Suprapubic skin (tissue), 4 donors: ENCODE data around the gene VEGFD. TPM values are rescaled to one million over a fixed set of nuclear protein-coding genes. Genes with fewer than 3 reads are reported as not detected.
"Not testable (repeated sequence)": the region's sequence is repeated elsewhere in the genome, so short reads cannot be mapped to it uniquely, and the experiment has no call there.

Source experiments
- DNase-seq, 2 donors: peaks; one replicate each; pipeline ENCODE4 v3.0.0-alpha.2; 2019; ENCODE audit warnings: low spot score in 2 of 2
- H3K27ac ChIP-seq: fragments of 200-600 bp; sonication (generic); one replicate; pipeline ENCODE4 v1.5.1; 2019
- H3K27me3 ChIP-seq: fragments of 200-600 bp; sonication (generic); one replicate; pipeline ENCODE4 v1.5.1; 2019
- H3K36me3 ChIP-seq: fragments of 200-600 bp; sonication (generic); one replicate; pipeline ENCODE4 v1.5.1; 2019
- H3K4me1 ChIP-seq: fragments of 200-600 bp; sonication (generic); one replicate; pipeline ENCODE4 v1.5.1; 2019
- H3K4me3 ChIP-seq: fragments of 200-600 bp; sonication (generic); one replicate; pipeline ENCODE4 v1.5.1; 2019; ENCODE audit warnings: mild to moderate bottlenecking
- H3K9me3 ChIP-seq: fragments of 200-600 bp; sonication (generic); one replicate; pipeline ENCODE4 v1.5.1; 2019
- EP300 ChIP-seq: sonication (generic); formaldehyde crosslinking; IDR thresholded peaks from one replicate; pipeline ENCODE4 v1.6.1; 2017; ENCODE audit warnings: antibody characterized with exemption
- POLR2A ChIP-seq, 2 donors: fragments of 450-650 bp; IDR thresholded peaks; one replicate each; pipeline ENCODE4 v1.6.1; 2017; ENCODE audit warnings: antibody characterized with exemption in 2 of 2, mild to moderate bottlenecking in 2 of 2, moderate library complexity in 2 of 2
- POLR2AphosphoS5 ChIP-seq, 3 donors: sonication (generic); formaldehyde crosslinking; IDR thresholded peaks; one replicate each; pipeline ENCODE4 v1.6.1; 2017; ENCODE audit warnings: antibody characterized with exemption in 3 of 3
- WGBS: methylation state at CpG from one replicate; pipeline ENCODE4 v1.1.5; 2018; 5-methylcytosine and 5-hydroxymethylcytosine counted together
- total RNA-seq, 4 donors: library from RNA; depleted of rRNA; stranded (reverse); fragments of >200 nt; gene quantifications; one replicate each; pipeline ENCODE4 v1.1.0, GENCODE V29; 2016
- TF ChIP-seq, protein P1 (sequence below), 2 donors: fragments of 200-600 bp in 1 of 2; fragments of 450-650 bp in 1 of 2; sonication (generic) in 1 of 2; IDR thresholded peaks; one replicate each; pipeline ENCODE4 v1.5.1; 2016 to 2019; ENCODE audit warnings: antibody characterized with exemption in 2 of 2, mild to moderate bottlenecking in 1 of 2, moderate library complexity in 1 of 2

Gene VEGFD
- total RNA-seq, 4 donors from 2014 or later: 0.76 to 1.7 (median 1.2) TPM; not detected in 1

DNA sequence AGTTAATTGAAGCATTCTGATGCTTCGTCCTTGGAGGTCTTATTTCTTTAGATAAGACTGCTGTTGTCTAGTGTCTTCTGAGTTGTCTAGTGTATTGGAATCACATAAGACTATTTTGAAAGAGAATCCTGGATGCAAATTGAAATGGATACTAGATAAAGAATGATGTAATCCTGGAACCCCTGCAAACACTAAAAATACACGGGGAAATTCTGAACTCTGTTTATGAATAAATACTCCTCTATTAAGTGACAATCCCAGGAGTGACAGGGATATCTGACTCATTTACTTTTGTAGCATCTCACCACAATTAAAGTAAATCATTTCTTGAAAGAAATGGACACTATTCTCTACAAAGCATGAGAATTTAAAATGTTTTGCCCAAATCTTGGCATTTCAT, 69.7 kb downstream of the VEGFD start:
- Histone ChIP-seq H3K9me3 (no peaks in the 10 kb centered on the region), H3K27me3 (no peaks in the 10 kb centered on the region), H3K36me3 (no peaks in the 10 kb centered on the region), H3K27ac (no peak overlapping the region), H3K4me1 (no peaks in the 10 kb centered on the region), H3K4me3 (no peak overlapping the region)
- no peak for TF ChIP-seq POLR2AphosphoS5 (IDR thresholded peaks at IDR 0.05)
- no peak for TF ChIP-seq EP300
- TF ChIP-seq, protein P1, sequence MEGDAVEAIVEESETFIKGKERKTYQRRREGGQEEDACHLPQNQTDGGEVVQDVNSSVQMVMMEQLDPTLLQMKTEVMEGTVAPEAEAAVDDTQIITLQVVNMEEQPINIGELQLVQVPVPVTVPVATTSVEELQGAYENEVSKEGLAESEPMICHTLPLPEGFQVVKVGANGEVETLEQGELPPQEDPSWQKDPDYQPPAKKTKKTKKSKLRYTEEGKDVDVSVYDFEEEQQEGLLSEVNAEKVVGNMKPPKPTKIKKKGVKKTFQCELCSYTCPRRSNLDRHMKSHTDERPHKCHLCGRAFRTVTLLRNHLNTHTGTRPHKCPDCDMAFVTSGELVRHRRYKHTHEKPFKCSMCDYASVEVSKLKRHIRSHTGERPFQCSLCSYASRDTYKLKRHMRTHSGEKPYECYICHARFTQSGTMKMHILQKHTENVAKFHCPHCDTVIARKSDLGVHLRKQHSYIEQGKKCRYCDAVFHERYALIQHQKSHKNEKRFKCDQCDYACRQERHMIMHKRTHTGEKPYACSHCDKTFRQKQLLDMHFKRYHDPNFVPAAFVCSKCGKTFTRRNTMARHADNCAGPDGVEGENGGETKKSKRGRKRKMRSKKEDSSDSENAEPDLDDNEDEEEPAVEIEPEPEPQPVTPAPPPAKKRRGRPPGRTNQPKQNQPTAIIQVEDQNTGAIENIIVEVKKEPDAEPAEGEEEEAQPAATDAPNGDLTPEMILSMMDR (IDR thresholded peaks at IDR 0.05): no peak
- no peak for TF ChIP-seq POLR2A (IDR thresholded peaks at IDR 0.05)
- no peak for DNase-seq
- 34% methylated on average over 2 of the region's 2 CpGs for WGBS

DNA sequence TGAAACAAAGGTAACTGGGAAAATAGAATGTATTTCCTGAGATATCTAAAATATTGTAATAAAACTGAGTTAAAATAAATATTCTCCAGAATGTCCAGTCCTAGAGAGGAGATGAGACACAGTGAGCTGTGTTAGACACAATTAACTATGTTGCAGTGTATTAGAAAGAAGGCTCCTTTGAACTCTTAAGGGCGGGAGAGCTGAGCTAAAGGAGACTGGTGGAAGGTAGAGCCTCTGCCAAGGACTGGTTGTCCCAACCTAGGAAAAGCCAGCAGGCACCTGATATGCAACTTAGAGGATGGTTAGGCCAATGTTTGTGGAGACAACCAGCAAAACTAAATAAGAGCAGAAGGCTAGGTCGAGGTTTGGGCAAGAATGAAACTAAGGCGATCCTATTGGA, 73.1 kb downstream of the VEGFD start:
- Histone ChIP-seq H3K4me1 (no peaks in the 10 kb centered on the region), H3K4me3 (no peak overlapping the region), H3K27ac (no peak overlapping the region), H3K9me3 (no peaks in the 10 kb centered on the region), H3K36me3 (no peaks in the 10 kb centered on the region), H3K27me3 (no peaks in the 10 kb centered on the region)
- no peak for DNase-seq
- TF ChIP-seq EP300: no peak
- 82% methylated on average over 3 of the region's 3 CpGs for WGBS

DNA sequence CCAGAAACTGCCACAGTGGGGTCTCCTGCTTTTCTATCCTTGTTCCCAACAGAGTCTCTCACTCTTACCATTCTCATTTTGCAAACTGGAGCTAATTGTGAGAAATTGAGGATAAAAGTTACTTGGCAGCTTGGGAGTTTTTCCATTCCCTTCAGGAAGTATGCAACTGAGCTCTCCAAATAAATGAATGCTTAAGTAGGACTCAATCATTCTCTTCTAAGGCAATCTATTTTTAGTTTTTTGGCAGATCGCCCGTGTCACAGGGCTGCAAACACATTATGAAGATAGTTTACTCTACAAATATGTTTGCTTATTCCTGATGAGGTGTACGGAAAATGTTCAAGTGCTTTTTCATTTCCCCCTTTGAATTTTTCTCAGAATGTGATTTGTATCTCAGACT, 74.1 kb downstream of the VEGFD start:
- Histone ChIP-seq H3K27me3 (no peaks in the 10 kb centered on the region), H3K4me3 (no peak overlapping the region), H3K9me3 (no peaks in the 10 kb centered on the region), H3K36me3 (no peaks in the 10 kb centered on the region), H3K27ac (no peak overlapping the region), H3K4me1 (no peaks in the 10 kb centered on the region)
- TF ChIP-seq POLR2AphosphoS5 (IDR thresholded peaks at IDR 0.05) (no peak), EP300 (no peak), POLR2A (IDR thresholded peaks at IDR 0.05) (no peak)
- TF ChIP-seq, protein P1 (IDR thresholded peaks at IDR 0.05): no peak
- no peak for DNase-seq
- 34% methylated on average over 3 of the region's 3 CpGs for WGBS

DNA sequence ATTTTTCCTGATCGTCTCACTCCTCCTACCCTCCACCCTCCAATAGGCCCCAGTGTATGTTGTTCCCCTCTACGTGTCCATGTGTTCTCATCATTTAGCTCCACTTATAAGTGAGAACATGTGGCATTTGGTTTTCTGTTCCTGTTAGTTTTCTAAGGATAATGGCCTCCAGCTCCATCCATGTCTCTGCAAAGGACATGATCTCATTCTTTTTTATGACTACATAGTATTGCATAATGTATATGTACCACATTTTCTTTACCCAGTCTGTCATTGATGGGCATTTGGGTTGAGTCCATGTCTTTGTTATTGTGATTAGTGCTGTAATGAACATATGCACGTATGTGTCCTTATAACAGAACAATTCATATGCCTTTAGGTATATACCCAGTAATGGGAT, 78.3 kb downstream of the VEGFD start:
- not testable (repeated sequence) for H3K36me3 ChIP-seq, H3K27me3 ChIP-seq, H3K4me3 ChIP-seq, H3K27ac ChIP-seq, H3K9me3 ChIP-seq, DNase-seq, H3K4me1 ChIP-seq
- WGBS: 65% methylated on average over 3 of the region's 3 CpGs

DNA sequence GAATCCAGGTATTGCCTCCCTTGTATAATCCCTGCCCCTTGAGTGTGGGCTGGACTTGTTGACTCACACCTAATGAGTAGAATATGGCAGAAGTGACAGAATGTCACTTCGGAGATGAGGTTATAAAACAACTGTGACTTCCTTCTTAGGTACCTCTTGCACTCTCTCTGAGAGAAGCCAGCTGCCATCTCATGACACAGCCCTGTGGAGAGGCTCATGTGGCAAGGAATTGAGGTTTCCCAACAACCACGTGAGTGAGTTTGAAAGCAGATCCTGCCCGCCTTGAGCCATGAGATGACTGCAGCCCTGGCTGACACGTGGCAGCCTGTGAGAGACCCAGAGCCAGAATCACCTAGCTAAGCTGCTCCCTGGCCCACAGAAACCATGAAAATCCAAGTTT, 82.3 kb downstream of the VEGFD start:
- no peak overlapping the region for H3K4me3 ChIP-seq
- no peaks in the 10 kb centered on the region for H3K27me3 ChIP-seq
- no peak overlapping the region for H3K27ac ChIP-seq
- TF ChIP-seq POLR2AphosphoS5 (IDR thresholded peaks at IDR 0.05): no peak
- no peak for TF ChIP-seq POLR2A (IDR thresholded peaks at IDR 0.05)
- no peak for TF ChIP-seq EP300
- TF ChIP-seq, protein P1 (IDR thresholded peaks at IDR 0.05): no peak
- no peaks in the 10 kb centered on the region for H3K4me1 ChIP-seq
- peak in 1 of 2 donors; percentile 81 for DNase-seq
- WGBS: 62% methylated on average over 4 of the region's 4 CpGs
- H3K36me3 ChIP-seq: no peaks in the 10 kb centered on the region
- H3K9me3 ChIP-seq: no peaks in the 10 kb centered on the region

DNA sequence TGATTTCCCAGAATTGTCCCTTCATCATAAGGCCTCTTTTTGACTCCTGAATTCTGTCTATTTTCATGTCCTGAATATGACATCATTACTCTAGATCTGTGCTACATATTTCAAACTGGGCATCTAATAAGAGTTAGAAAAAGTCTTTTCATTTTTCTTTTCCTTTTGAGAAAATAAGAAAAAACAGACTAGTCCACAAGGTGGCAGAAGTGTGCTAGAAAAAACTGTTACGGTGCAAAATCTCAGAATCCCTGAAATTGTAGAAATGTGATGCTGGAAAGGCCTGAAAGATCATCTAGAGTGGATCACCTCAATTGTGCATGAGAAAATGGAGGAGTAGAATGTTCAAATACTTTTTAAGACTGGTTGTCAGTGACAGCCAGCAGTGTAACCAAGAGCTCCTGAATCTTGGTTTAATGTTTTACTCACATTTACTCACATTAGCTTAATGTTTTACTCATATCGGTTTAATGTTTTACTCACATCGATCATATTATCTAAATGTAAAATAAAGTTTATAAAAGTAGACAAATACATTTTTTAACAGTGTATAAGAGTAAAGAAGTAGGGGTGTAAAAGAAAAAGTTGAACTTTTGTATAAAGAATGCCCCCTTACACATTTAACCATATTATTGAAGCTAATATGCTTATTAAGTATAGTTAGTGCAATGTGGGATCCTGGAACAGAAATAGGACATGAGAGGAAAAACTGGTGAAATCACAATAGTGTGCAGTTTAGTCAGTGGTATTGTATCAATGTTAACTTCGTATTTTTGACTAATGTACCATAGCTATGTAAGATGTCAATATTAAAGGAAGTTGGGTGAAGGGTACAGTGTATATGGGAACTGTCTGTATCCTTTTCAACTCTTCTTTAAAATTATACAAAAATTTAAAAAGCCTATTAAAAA, 84.0 kb downstream of the VEGFD start:
- Histone ChIP-seq H3K4me1 (no peaks in the 10 kb centered on the region), H3K9me3 (no peaks in the 10 kb centered on the region), H3K27me3 (no peaks in the 10 kb centered on the region), H3K4me3 (no peak overlapping the region), H3K36me3 (no peaks in the 10 kb centered on the region), H3K27ac (no peak overlapping the region)
- TF ChIP-seq EP300 (no peak), POLR2AphosphoS5 (IDR thresholded peaks at IDR 0.05) (no peak), POLR2A (IDR thresholded peaks at IDR 0.05) (no peak)
- TF ChIP-seq, protein P1 (IDR thresholded peaks at IDR 0.05): peak in 1 of 2 donors; percentile 21
- DNase-seq: no peak
- WGBS: 53% methylated on average over 4 of the region's 4 CpGs
